Smooth muscle cell (in vitro differentiated cells): ENCODE measurements around the gene JMJD4. TPM values are rescaled to one million over a fixed set of nuclear protein-coding genes. Genes with fewer than 3 reads are reported as not detected.

Source experiments
- DNase-seq: peaks from one replicate; lab custom pipeline; 2025; ENCODE audit not compliant: unreplicated experiment; lab: John Stamatoyannopoulos, UW
- H2AFZ ChIP-seq: fragments of 200-600 bp; sonication (generic); 2 replicates; pipeline ENCODE4 v1.6.0; 2016; ENCODE audit warnings: antibody characterized with exemption, low read depth, mild to moderate bottlenecking
- H3F3A ChIP-seq: fragments of 200-600 bp; sonication (generic); 2 replicates; pipeline ENCODE4 v1.6.0; 2017; ENCODE audit warnings: antibody characterized with exemption, low read depth
- H3K27ac ChIP-seq: fragments of 200-600 bp; sonication (generic); 2 replicates; pipeline ENCODE4 v1.5.1; 2016; ENCODE audit warnings: low read depth, mild to moderate bottlenecking
- H3K27me3 ChIP-seq: fragments of 200-600 bp; sonication (generic); 2 replicates; pipeline ENCODE4 v1.6.1; 2016; ENCODE audit warnings: low read depth, mild to moderate bottlenecking
- H3K36me3 ChIP-seq: fragments of 200-600 bp; sonication (generic); 2 replicates; pipeline ENCODE4 v1.5.1; 2016; ENCODE audit warnings: low read depth
- H3K4me1 ChIP-seq: fragments of 200-600 bp; sonication (generic); 2 replicates; pipeline ENCODE4 v1.5.1; 2016; ENCODE audit warnings: low read depth
- H3K4me2 ChIP-seq: fragments of 200-600 bp; sonication (generic); 2 replicates; pipeline ENCODE4 v1.6.0; 2016; ENCODE audit warnings: mild to moderate bottlenecking
- H3K4me3 ChIP-seq: fragments of 200-600 bp; sonication (generic); 2 replicates; pipeline ENCODE4 v1.5.1; 2016; ENCODE audit warnings: mild to moderate bottlenecking
- H3K79me2 ChIP-seq: fragments of 200-600 bp; sonication (generic); 2 replicates; pipeline ENCODE4 v1.6.0; 2016; ENCODE audit warnings: low read depth, mild to moderate bottlenecking
- H3K9ac ChIP-seq: fragments of 200-600 bp; sonication (generic); 2 replicates; pipeline ENCODE4 v1.6.0; 2016; ENCODE audit warnings: low read depth
- H3K9me3 ChIP-seq: fragments of 200-600 bp; sonication (generic); replicated peaks from 2 replicates; pipeline ENCODE4 v1.5.1; 2016; ENCODE audit warnings: low read depth
- H4K20me1 ChIP-seq: fragments of 200-600 bp; sonication (generic); 2 replicates; pipeline ENCODE4 v1.6.0; 2016; ENCODE audit warnings: low read depth
- CTCF ChIP-seq: fragments of 200-600 bp; sonication (generic); IDR thresholded peaks from 2 replicates; pipeline ENCODE4 v1.5.1; 2017; ENCODE audit warnings: borderline replicate concordance, mild to moderate bottlenecking, antibody characterized with exemption; ENCODE audit not compliant: insufficient read depth, poor library complexity, severe bottlenecking
- WGBS: methylation state at CpG from one replicate; pipeline ENCODE4 v1.1.7; 2016; ENCODE audit warnings: low lambda C conversion rate; 5-methylcytosine and 5-hydroxymethylcytosine counted together
- polyA plus RNA-seq: library from polyadenylated mRNA; unstranded; fragments of >200 nt; fragmentation: Nextera tagmentation; extraction: Ambion mirVana; gene quantifications from 2 replicates; pipeline ENCODE4 v1.2.1, GENCODE V29; 2016
- total RNA-seq: library from RNA; depleted of rRNA; stranded (reverse); fragments of >200 nt; gene quantifications from 2 replicates; pipeline ENCODE4 v1.2.3, GENCODE V29; 2014

The JMJD4 gene
- total and polyA plus RNA-seq, 2 experiments from 2014 or later, result 8.5 to 19.5 TPM

DNA sequence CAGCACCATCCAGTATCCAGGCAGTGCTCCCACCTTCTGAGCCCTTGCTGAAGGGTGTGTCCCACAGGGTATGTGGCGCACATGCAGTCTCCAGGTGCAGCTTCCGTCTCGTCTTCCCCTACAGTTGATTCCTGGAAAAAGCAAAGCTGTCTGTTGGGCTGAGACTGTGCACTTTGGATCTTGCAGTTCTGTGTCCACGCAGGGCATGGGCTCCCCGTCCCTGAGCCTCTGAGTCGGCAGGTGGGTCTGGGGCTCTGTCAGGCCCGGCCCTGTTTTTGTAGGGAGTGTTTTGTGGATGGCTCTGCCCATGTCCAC, 33.0 kb upstream of the JMJD4 start:
- no peak for TF ChIP-seq CTCF
- H3K36me3 ChIP-seq, result no peaks in the 10 kb centered on the region
- no peak overlapping the region for H3K4me3 ChIP-seq
- DNase-seq, result no peak
- no peaks in the 10 kb centered on the region for H3F3A ChIP-seq
- H3K79me2 ChIP-seq, result no peaks in the 10 kb centered on the region
- no peak overlapping the region for H3K27ac ChIP-seq
- no peaks in the 10 kb centered on the region for H3K4me1 ChIP-seq
- no peak overlapping the region for H3K9ac ChIP-seq
- H2AFZ ChIP-seq, result no peak overlapping the region
- H3K27me3 ChIP-seq, result no peaks in the 10 kb centered on the region
- peaks cover 68% of the 10 kb centered on the region for H4K20me1 ChIP-seq
- 96% methylated on average over 7 of the region's 7 CpGs for WGBS
- no peaks in the 10 kb centered on the region for H3K9me3 ChIP-seq
- H3K4me2 ChIP-seq, result no peak overlapping the region

- Histone ChIP-seq H3K36me3 (no peaks in the 10 kb centered on the region), H3K27me3 (no peaks in the 10 kb centered on the region), H3K27ac (no peak overlapping the region), H3K9me3 (no peaks in the 10 kb centered on the region), H3K79me2 (no peaks in the 10 kb centered on the region), H3K9ac (no peak overlapping the region), H3K4me2 (no peak overlapping the region), H3K4me3 (no peak overlapping the region), H3F3A (no peaks in the 10 kb centered on the region), H4K20me1 (peaks cover 70% of the 10 kb centered on the region), H2AFZ (no peak overlapping the region), H3K4me1 (no peaks in the 10 kb centered on the region)
- 91% methylated on average over 6 of the region's 6 CpGs for WGBS
- DNase-seq, result no peak
- TF ChIP-seq CTCF, result no peak
These were observed 32.5 kb upstream of the JMJD4 start for GRCh38 chr1:227767401-227768124.

DNA sequence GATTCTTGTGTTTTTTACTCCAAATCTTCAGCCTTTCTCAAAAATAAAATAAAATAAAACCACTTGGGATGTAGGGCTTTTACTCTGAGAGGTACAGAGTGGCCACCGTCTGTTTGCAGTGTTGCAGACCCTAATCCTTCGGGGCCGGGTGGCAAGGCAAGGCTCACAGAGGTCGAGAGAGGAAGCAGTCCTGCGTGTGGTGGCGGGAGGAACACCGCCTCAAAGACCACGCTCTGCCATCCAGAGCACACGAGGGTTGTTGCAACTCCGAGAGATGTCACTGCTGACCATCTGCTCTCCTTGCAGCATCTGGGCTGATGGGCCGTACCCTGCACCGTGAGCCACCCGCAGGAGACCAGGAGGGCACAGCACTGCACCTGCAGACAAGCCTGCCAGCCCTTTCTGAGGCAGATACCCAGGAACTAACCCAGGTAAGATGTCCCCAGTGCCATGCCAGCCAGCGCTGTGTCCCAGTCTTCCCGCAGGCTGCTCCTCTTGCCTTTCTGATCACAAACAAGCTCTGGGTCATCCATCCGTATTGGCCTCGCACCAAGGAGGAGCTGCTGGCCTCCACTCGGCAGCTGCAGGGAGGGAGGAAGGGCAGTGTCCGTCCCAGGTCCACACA, 31.7 kb upstream of the JMJD4 start:
- peaks cover 77% of the 10 kb centered on the region for H4K20me1 ChIP-seq
- DNase-seq, result no peak
- no peaks in the 10 kb centered on the region for H3K36me3 ChIP-seq
- no peak overlapping the region for H3K9ac ChIP-seq
- H3K4me1 ChIP-seq, result no peaks in the 10 kb centered on the region
- TF ChIP-seq CTCF, result no peak
- no peak overlapping the region for H2AFZ ChIP-seq
- H3K79me2 ChIP-seq, result peaks cover 2% of the 10 kb centered on the region
- no peaks in the 10 kb centered on the region for H3K27me3 ChIP-seq
- no peaks in the 10 kb centered on the region for H3F3A ChIP-seq
- H3K4me3 ChIP-seq, result no peak overlapping the region
- H3K9me3 ChIP-seq, result no peaks in the 10 kb centered on the region
- no peak overlapping the region for H3K4me2 ChIP-seq
- no peak overlapping the region for H3K27ac ChIP-seq
- WGBS, result 97% methylated on average over 19 of the region's 19 CpGs

- Histone ChIP-seq H2AFZ (no peak overlapping the region), H3K4me3 (no peak overlapping the region), H3F3A (no peaks in the 10 kb centered on the region), H3K27ac (no peak overlapping the region), H3K27me3 (no peaks in the 10 kb centered on the region), H3K9ac (no peak overlapping the region), H4K20me1 (peaks cover 83% of the 10 kb centered on the region), H3K4me2 (no peak overlapping the region), H3K79me2 (peaks cover 5% of the 10 kb centered on the region), H3K36me3 (no peaks in the 10 kb centered on the region), H3K9me3 (no peaks in the 10 kb centered on the region), H3K4me1 (no peaks in the 10 kb centered on the region)
- TF ChIP-seq CTCF, result no peak
- 74% methylated on average over 16 of the region's 17 CpGs for WGBS
- no peak for DNase-seq
These were observed 31.0 kb upstream of the JMJD4 start for GRCh38 chr1:227766015-227766634.
